ENCODE data around the gene SMOC2.

- TF ChIP-seq, protein P1, sequence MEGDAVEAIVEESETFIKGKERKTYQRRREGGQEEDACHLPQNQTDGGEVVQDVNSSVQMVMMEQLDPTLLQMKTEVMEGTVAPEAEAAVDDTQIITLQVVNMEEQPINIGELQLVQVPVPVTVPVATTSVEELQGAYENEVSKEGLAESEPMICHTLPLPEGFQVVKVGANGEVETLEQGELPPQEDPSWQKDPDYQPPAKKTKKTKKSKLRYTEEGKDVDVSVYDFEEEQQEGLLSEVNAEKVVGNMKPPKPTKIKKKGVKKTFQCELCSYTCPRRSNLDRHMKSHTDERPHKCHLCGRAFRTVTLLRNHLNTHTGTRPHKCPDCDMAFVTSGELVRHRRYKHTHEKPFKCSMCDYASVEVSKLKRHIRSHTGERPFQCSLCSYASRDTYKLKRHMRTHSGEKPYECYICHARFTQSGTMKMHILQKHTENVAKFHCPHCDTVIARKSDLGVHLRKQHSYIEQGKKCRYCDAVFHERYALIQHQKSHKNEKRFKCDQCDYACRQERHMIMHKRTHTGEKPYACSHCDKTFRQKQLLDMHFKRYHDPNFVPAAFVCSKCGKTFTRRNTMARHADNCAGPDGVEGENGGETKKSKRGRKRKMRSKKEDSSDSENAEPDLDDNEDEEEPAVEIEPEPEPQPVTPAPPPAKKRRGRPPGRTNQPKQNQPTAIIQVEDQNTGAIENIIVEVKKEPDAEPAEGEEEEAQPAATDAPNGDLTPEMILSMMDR (conservative IDR thresholded peaks at IDR 0.05 in 1 of 2, IDR thresholded peaks at IDR 0.05 in 1 of 2; ENCODE audit: extremely low read depth in 1 of 2, insufficient read depth in 1 of 2, low read depth in 1 of 2, low read length in 2 of 2) = no peak
- no peak for TF ChIP-seq EZH2 (IDR thresholded peaks at IDR 0.05; ENCODE audit: borderline replicate concordance, low read length)
Observed at GRCh38 chr6:168662301-168662936, 221.4 kb downstream of the SMOC2 start.

All from mammary epithelial cell (primary cell).